ENCODE data around the gene LRRC63.

The LRRC63 gene

GRCh38 chr13:46324976-46325375 is 113.2 kb downstream of the LRRC63 start:
- DNase-seq (no peak), ATAC-seq (ENCODE audit: insufficient read depth, low read depth) (no peak)
- no peak overlapping the region for H3K4me2 ChIP-seq (ENCODE audit: insufficient read depth, low read length)
- no peaks in the 10 kb centered on the region for H3K27me3 ChIP-seq (ENCODE audit: insufficient read depth, low read length, poor library complexity)
- TF ChIP-seq, protein P1, sequence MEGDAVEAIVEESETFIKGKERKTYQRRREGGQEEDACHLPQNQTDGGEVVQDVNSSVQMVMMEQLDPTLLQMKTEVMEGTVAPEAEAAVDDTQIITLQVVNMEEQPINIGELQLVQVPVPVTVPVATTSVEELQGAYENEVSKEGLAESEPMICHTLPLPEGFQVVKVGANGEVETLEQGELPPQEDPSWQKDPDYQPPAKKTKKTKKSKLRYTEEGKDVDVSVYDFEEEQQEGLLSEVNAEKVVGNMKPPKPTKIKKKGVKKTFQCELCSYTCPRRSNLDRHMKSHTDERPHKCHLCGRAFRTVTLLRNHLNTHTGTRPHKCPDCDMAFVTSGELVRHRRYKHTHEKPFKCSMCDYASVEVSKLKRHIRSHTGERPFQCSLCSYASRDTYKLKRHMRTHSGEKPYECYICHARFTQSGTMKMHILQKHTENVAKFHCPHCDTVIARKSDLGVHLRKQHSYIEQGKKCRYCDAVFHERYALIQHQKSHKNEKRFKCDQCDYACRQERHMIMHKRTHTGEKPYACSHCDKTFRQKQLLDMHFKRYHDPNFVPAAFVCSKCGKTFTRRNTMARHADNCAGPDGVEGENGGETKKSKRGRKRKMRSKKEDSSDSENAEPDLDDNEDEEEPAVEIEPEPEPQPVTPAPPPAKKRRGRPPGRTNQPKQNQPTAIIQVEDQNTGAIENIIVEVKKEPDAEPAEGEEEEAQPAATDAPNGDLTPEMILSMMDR (IDR thresholded peaks at IDR 0.05; ENCODE audit: borderline replicate concordance, extremely low read depth, low read length, poor library complexity, severe bottlenecking) = no peak
- TF ChIP-seq EZH2 (IDR thresholded peaks at IDR 0.05; ENCODE audit: borderline replicate concordance, low read depth, low read length, severe bottlenecking) = no peak
- H3K79me2 ChIP-seq (ENCODE audit: insufficient read depth, low read length) = no peaks in the 10 kb centered on the region
- H3K4me1 ChIP-seq (ENCODE audit: insufficient read depth, low read length) = peaks cover 21% of the 10 kb centered on the region
- no peak overlapping the region for H3K4me3 ChIP-seq (ENCODE audit: low read depth in 1 of 2, low read length in 2 of 2)
- no peaks in the 10 kb centered on the region for H3K9me3 ChIP-seq (ENCODE audit: insufficient read depth, low read length, severe bottlenecking)
- no peak overlapping the region for H3K9ac ChIP-seq (ENCODE audit: low read depth, low read length)
- H3K27ac ChIP-seq (ENCODE audit: low read length) = no peak overlapping the region
- H4K20me1 ChIP-seq (ENCODE audit: insufficient read depth, low read length) = no peaks in the 10 kb centered on the region
- no peaks in the 10 kb centered on the region for H3K36me3 ChIP-seq (ENCODE audit: insufficient read depth, low read length)
- H2AFZ ChIP-seq (ENCODE audit: low read depth, low read length) = no peak overlapping the region
